Activated naive CD4-positive, alpha-beta T cell (primary cell): ENCODE results near the gene STXBP6.
"Not testable (repeated sequence)": the region's sequence is repeated elsewhere in the genome, so short reads cannot be mapped to it uniquely, and the experiment has no call there.

Experiments used
- DNase-seq, 4 experiments: peaks; one replicate each; lab custom pipeline; 2025; lab: John Stamatoyannopoulos, UW

STXBP6 gene

DNA sequence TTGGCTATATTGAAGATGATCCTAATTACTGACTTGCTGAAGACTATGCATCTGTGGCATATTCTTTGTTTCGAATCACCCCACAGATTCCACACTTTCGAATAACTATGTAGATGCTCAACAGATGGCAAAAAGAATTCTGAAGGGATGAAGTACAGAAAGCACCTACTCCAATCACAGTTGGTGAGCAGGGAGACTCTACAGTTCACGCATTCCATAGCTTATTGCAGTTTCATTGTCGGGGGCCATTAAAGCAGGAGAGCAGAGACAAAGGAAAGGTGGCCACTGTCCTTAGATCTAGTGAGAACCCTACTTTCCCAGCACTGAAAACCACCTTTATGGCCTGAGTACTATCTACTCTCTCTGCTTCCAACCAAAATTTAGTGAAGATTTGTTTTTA, 191.9 kb downstream of the STXBP6 start:
- DNase-seq: no peak

DNA sequence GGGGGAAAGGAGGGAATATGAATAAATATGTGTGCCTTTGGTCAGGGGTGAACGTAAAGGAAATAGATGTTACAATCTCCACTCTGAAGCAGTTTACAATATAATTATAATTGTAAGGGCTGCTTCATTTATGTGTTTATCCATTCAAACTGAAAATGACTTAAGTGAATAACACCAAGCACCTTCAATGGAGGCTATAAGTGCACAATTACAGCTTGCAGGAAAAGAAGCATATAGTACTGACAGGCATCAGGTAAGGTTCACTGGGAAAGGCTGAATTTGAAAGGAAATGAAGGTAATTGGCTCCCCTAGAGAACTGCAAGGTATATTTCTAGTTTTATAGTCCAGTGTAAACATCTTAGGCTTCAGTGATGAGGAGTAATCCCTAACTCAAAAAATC, 192.7 kb downstream of the STXBP6 start:
- DNase-seq: no peak

DNA sequence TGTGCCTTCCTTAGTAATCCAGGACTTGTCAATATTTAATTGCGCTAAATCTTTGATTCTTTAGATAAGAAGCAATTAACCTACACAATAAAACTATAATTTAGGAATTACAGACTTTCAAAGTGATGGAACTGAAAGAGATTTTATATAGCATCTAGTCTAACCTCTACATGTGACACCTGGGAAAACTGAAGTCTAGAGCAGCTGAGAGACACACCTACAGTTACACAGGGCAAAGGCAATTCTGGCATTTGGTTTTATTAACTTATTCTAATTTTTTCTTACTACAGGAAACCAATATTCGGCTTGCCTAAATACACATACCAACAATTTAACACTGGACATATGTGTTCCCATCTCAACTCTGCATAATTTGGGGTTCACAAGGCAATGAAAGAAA, 196.5 kb downstream of the STXBP6 start:
- no peak for DNase-seq

DNA sequence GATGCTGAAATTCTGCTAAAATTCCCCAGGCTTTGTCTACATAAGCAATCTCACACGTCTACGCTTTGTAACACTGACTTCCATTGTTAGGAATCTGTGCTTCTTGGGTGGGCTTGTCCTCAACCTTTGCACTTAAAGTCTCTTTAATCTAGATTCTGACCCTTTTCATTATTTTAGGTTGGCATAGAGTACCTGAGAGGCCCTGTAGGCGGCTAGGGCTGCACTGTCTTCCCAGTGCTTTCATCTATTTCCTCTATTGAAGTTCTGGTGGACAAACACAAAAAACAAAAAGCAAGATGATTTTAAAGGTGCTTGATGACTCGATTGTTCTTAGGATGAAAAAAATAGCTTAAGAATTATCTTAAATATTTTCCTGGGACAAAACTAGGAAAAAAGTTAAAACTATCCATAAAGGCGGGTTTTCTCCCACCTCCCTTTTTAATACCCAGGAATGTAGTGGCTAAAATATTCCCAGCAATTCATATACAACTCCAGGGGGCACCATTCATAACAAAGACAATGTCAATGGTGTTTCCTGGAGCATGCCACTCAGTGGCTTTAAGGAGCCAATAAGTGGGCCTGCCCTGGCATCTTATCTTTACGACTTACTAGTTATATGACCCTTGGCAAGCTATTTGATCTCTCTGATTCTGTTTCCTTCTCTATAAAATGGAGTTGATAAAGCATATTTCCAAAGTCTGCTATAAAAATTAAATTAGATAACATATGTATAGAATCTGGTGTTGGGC, 197.5 kb downstream of the STXBP6 start:
- DNase-seq: no peak

DNA sequence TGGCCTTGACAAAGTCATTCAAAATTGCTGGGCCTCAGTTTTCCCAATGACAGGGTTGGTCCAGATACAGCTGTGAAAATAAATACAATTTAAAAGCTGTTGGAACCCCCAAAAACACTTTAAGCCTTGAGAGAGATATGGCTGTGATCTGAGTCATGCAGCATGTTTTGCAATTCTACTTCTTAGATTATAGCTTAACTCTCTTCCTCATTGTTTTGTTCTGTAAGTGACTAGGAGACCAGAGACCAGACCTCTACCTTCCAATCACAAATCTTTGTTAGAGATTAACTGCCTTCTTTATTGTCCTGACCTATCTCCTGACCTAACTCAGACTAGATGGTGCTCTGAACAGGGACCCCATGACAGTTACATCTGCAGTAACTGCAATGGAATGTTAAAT, 198.1 kb downstream of the STXBP6 start:
- DNase-seq: no peak

DNA sequence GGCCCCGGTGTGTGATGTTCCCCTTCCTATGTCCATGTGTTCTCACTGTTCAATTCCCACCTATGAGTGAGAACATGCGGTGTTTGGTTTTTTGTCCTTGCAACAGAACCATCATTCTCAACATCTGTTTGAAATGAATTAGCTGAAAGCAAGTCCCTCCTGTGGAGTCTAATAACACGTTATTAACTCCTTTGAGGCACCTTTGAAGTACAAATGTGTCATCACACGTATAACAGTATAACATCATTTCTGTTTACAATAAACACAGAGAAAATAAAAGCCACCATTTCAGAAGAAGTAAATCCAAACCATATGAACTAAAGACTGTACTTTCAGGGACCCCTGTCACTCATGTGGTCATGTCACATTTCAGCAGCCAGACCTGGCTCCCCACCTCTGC, 198.5 kb downstream of the STXBP6 start:
- DNase-seq: no peak

DNA sequence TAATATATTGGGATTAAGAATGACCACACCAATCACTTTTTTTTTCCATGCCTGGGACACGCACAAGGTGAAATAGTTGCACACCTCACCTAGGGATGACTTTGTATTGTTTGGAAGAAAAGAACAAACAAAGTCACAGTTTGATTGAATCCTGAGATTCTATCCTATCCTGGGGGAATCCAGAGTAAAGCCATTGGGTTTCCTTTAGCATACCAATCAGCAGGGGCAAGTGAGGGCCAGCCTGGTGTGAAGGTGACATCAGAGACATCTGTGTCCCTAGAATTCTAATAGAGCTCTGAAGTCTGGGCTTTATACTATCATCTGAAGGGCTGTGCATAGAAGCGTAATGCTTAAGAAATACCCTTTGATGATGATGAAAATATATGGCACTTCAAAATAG, 199.9 kb downstream of the STXBP6 start:
- no peak for DNase-seq

DNA sequence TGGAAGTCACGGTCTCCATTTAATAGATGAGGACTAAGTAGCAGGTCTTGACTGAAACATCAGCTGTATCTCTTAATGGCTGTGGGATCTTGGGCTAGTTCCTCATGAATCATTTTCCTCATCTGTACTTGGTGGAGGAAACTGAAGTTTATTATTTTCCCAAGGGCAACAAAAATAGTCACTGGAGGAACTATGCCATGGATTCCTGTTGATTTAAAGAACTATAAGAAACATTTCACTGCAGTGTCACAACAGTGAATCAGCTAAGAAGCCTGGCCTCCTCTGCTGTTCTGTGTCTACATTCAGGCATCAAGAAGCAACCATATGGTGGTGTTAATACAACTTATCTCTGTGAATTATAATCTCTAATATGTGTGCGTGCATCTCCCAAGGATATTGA, 200.5 kb downstream of the STXBP6 start:
- no peak for DNase-seq

DNA sequence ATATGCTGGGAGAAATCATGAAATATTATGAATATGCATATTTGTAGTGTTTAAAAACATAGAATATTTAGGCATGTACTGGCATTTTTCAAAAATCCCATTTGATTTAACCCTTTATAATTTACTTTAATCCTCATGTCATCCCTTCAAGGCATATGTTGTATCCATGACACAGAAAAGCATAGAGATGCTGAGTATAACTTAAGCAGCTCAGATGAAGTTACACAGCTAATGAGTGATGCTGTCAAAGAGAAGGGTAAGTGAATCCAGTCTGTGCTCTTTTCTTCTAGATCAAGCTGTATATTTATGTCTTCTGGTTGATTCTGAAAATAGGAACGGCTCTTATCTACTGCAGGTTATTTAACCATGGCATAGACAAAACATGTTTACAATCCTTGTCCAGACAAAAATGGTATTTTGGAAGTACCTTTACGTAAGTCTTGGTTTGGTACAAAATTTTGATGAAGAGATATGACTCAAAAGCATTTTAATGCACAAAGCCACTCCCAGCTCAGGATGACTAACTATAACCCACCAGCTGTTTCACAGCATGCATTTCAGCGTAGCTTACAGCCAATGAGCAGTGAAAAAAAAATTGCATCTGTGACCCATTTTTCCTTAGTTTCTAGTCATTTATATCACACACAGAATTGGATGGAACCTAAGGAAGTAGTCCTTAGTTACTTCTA, 201.7 kb downstream of the STXBP6 start:
- no peak for DNase-seq

DNA sequence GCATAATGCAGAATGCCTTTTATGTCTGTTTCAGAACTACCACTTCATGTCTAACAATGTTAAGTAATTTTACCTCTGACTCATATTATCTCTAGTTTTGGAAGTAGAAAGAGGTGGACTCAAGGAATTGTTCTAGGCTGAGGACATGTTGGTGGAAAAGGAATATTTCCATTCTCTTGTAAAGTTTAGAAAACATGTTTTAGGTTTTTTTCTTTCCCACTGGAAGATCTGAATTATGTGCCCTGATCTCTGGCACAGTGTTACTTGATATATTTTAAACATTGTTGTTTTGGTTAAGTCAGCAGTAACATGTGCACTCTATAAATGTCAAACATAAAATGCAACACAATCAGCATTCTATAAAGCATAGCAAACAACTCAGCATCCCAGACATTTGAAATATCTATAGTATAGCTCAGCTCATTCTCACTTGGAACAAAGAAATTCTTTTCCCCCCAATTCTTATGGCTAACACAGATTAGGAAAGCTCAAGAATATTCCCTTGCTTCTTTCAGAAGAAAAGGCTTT, 202.3 kb downstream of the STXBP6 start:
- DNase-seq: no peak

DNA sequence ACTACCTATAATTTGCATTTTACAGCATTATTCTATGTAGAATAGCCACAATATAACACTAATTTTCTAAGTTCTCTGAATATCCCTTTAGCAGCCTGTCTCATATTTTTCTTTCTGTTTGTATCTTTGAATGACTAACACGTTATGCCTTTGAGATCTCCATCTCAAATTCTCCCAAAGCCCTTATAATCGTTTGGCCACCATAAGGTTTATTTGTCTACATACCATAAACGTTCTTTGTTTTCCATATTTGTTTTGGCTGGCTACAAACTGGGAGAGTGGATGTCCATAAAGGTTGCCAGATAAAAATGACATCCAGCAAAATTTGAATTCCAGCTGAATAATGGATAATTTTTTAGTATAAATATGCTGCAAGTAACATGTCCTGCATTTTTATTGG, 203.7 kb downstream of the STXBP6 start:
- DNase-seq: no peak

DNA sequence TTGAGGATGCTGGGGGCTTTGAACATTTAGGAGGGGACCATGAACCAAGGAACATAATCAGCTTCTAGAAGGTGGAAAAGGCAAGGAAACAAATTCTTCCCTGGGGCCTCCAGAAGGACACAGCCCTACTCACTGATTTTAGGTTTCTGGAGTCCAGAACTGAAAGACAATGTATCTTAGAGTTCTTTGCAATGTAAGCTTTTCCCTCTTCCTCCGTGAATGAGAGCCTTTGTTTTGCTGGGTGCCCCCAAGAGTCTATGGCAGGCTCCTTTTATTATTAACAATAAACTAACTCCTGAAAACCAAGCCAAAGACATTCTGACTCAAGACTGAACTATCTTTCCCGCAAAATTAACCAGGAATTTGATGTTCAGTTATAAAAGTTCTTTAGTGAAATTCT, 204.1 kb downstream of the STXBP6 start:
- DNase-seq: no peak

DNA sequence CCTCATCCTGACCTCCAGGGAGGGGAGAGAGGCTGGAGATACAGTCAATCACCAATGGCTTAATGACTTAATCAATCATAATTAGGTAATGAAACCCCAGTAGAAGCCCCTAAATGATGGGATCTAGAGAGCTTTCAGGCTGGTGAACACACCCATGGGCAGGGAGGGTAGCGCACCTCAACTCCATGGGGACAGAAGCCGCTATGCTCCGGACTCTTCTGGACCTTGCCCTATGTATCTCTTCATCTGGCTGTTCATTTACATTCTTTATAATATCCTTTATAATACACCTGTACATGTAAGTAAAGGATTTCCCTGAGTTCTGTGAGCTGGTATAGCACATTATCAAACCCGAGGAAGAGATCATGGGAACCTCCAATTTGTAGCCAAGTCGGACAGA, 205.9 kb downstream of the STXBP6 start:
- DNase-seq: no peak

DNA sequence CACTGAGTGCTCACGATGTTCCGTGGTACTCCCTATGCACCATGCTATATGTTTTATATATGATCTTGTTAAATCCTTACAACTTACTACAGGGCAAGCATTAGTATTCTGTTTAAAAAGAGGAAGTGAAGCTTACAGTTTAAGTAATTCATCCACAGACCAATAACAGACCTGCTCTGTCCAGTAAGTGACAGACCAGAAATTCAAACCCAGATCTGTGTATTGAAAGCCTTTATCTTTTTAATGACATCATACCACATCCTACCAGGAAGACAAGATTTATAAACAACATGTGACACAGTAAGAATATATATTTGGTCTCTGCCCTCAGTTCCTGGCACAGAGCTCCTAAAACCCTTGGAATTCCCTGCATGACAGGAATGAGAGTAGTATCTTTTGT, 206.5 kb downstream of the STXBP6 start:
- no peak for DNase-seq

DNA sequence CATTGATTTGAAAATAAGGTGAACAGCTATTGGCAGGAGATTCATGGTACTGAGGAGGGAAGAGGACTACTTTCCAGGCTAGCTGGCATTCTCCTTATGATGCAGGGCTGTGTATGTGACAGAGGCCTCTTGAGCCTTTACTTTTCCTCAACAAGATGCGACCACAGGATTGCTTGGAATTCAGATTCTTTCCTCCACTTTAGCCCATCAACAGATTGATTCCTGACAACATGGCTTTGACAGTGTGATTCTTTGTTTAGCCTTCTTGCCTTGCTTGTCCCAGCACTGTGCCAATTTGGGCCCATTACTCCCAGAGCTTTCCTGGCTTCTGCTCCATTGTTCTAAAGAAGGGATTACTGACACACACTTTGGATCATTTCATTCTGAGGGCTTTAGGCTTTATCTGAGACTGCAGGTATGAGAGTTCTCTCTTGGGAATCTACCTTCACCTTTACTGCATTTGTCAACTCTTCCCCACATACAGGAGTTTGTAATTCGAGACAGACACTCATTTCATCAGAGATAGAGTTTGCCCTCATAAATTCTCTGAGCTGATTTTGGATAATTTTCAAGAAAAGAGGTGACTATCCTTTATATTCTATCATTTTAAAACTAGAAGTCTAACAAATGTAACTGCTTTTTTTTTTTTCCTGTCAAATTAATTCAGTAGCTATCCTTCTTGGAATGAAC, 209.6 kb downstream of the STXBP6 start:
- no peak for DNase-seq

DNA sequence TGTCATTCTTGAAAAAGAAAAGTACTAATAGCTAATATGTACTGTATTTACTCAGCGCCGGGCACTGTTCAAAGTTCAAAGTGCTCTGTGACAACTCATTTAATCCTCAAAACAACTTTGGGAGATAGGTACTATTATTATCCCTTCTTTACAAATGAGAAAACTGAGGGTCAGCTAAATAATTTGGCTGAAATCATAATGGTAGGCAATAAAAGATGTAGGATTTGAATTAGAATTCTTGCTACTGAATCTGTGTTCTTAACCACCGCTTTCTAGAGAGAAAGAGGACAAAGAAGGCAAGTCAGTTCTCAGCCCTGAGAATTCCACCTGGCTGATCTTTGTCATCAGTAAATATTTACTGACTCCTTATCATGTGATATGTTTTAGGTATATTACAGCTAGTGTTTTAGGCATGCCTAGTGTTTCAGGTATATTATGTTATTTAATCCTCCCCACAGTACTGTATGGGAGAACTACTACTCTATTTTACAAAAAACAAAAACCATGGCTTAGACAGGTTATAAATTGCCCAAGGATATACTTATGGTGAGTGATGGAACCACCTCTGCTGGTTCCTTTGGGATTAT, 210.2 kb downstream of the STXBP6 start:
- DNase-seq: no peak

DNA sequence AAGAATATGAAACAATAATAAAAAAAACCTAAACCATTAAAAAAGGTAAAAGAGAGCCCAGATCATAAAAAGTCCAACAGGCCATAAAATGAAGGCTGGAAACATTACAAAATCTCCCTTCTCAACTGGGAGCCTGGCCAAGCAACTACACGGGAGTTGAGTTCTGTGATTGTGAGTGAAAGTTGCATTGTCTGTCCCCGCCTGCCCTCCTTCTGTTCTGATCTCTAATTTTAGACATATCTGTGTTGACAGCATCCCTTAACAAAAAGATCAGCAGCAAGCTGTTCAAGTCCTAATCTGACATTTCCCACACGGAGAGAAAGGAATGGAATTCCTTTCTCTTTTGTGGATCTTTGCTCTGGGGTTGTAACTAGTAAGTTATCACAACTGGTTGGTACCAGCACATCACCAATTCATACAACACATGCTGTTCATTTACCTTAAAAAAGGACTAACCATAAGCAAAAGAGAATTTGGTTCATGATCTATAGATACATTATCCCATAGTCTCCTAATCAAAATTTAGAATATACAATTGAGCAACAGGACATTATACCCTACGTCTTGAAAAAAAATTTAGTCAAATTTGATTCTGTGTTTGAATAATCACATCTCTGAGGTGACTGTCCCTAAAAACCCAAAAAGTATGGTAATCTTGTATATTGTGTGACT, 210.9 kb downstream of the STXBP6 start:
- no peak for DNase-seq

DNA sequence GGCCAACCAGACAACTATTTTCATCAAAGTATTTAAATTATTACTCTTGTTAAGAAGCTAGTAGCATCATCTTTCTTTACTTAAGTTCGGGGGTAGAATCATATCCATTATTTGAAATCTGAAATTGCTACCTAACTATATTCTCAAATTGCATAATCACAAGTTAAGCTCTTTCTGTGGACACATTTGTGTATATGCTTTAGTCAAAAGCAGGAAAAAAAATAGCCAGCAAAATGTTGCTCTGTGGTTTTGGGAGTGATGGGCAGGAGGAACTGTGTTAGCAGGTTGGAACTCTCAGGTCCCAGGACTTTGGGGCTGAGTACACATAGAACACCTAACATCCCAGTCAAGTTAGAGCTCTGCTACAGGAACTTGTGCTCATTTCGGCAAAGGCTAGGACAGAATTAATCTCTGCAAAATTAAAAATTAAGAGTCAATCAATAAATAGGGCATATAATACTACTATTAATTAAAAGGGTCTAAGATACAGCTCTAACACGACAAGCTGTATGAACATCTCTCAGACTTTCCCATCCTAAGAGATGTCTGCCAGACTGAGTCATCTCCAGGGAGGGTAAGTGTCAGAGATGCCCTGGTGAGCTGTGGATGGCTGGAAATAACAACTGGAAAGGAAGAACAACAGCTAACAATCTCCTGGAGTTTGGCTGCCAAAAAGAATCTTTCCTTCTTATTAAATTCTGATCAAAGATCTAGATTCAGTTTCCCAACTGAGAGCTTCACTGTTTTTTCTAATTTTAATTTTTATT, 212.5 kb downstream of the STXBP6 start:
- DNase-seq: no peak

DNA sequence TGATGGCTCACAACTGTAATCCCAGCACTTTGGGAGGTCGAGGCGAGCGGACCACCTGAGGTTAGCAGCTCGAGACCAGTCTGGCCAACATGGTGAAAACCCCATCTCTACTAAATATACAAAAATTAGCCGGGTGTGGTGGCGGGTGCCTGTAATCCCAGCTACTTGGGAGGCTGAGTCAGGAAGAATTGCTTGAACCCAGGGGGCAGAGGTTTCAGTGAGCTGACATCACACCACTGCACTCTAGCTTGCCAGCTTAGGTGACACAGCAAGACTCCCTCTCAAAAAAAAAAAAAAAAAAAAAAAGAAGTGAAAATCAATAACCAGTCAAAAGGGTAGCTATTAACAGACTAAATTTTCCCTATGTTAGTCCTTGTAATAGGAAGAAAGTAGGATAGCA, 213.6 kb downstream of the STXBP6 start:
- DNase-seq: not testable (repeated sequence)

DNA sequence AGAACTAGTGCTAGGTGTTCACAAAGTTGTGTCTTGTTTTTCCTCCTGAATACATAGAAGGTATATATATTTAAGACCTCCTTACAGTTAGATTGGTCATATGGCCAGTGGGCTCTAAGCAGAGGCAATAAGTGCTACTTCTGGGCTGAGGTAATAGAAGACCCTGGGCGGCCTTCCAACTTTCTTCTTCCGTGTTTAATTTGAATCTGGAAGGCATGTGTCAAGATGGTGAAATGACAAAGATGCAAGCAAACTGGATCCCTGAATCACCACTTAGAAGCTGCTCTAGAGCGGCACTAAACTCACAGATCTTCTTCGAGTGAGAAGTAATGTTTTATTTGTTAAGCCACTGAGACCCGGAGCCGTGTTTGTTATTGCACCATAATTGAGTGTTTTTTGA, 215.0 kb downstream of the STXBP6 start:
- DNase-seq: no peak

DNA sequence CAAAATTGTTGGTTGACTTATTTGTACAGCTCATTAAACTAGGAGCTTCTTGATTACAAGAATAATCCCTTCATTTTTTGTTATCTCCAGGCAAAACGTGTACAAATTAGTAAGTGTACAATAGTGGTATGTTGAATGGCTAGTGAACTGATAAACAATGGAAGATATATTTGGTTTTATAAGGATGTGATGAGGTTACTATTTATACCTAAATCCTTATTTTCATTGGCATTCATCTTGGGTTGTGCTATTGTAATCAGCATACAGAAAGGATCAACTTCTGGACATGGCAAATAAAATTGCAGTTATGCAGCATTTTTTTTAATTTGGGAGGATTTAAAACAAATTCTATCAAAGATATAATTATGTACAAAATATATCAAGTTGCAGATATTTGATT, 216.6 kb downstream of the STXBP6 start:
- DNase-seq: no peak
